GM19023 (cell line): Measurements from ENCODE around the gene TFEC.
"Not testable (repeated sequence)": the region's sequence is repeated elsewhere in the genome, so short reads cannot be mapped to it uniquely, and the experiment has no call there.

Experiments
- ATAC-seq: cut with Tn5 transposase; IDR thresholded peaks from one replicate; pipeline ENCODE4 v1.9.1; 2021; ENCODE audit warnings: mild to moderate bottlenecking, moderate library complexity; ENCODE audit not compliant: unreplicated experiment

The TFEC gene

DNA sequence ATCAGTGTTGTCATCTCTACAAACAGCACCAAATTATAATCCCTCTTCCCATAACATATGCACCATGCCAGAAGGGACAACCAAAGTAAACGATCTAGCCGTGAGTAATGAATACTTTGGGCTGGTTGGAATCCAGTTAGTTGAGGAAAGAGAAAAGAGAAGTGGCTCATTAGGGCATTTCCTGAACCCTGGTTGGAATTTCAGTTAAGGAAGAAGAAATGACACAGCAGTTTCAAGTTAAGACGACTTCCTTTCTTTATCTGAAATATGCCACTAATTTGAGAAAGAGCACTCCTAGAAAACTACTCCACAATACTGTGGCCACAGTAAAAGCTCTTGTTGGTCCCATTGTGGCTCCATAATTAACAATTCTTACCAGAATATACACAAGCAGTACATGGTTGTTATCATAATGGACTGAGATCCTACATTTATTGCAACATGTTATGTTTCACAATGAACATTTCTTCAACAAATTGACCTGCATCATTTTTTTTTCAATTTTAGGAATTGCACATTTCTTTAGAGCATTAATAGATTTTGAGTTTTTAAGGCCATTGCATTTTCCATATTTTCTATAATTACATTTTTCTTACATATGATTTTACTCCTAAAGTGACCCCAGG is at the start of gene TFEC:
Gene TFEC, minus strand, starts transcription at position 113 of the 626 bp plus-strand sequence. CDS start 46,322 bp downstream, outside the sequence.
- ATAC-seq: no peak

DNA sequence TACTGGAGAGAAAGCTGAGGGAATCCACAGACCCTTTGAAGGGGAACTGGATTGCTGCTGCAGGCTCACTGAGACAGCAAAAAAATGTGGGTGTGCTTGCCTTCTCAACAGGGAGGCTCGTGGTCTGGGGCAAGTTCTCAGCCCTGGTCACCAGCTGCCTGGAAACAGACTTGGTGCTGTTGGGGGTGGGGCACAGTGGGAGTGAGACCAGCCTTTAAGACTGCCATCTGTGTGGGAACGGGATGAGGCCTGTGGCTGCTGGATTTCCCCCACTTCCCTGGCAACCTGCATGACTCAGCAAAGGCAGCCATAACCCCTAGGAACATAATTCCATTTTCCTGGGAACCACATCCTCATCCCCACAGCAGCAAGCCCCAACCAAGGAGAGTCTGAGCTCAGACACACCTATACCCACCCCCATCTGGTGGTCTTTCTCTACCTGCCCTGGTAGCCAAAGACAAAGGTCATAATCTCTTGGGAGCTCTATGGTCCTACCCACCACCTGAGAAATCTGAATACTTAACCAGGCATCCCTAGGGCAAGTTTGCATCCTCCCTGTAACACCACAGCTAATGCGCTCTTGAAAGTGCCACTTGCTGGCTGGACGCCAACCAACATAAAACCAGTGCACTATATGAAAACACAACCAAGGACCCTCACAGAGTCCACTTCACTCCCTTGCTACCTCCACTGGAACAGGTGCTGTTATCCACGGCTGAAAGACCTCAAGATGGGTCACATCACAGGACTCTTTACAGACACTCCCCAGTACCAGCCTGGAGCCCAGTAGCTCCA is 45.0 kb upstream of the TFEC start:
- no peak for ATAC-seq

- no peak for ATAC-seq
Measured at GRCh38 chr7:116071629-116072028, 41.1 kb upstream of the TFEC start.

GRCh38 chr7:116064179-116064578 is 33.6 kb upstream of the TFEC start:
- no peak for ATAC-seq

DNA sequence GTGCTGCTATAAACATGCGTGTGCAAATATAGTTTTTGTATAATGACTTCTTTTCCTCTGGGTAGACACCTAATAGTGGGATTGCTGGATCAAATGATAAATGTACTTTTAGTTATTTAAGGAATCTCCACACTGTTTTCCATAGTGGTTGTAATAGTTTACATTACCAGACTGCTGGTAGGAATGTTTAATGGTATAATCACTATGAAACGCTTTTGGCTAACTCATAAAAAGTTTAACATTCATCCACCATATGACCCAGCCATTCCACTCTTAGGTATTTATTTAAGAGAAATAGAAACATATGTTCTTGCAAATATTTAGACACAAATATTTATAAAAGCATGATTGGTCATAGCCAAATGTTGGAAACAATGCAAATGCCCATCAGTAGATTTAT is 32.1 kb upstream of the TFEC start:
- ATAC-seq: no peak

- ATAC-seq: no peak
Measured at GRCh38 chr7:116052006-116052405, 21.4 kb upstream of the TFEC start.

DNA sequence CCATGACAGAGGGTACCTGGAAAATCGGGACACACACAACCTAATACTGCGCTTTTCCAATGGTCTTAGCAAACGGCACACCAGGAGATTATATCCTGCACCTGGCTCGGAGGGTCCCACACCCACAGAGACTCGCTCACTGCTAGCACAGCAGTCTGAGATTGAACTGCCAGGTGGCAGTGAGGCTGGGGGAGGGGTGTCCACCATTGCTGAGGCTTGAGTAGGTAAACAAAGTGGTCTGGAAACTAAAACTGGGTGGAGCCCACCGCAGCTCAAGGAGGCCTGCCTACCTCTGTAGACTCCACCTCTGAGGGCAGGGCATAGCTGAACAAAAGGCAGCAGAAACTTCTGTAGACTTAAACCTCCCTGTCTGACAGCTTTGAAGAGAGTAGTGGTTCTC is 16.7 kb upstream of the TFEC start:
- not testable (repeated sequence) for ATAC-seq

GRCh38 chr7:116045532-116045931 is 15.0 kb upstream of the TFEC start:
- ATAC-seq: no peak

DNA sequence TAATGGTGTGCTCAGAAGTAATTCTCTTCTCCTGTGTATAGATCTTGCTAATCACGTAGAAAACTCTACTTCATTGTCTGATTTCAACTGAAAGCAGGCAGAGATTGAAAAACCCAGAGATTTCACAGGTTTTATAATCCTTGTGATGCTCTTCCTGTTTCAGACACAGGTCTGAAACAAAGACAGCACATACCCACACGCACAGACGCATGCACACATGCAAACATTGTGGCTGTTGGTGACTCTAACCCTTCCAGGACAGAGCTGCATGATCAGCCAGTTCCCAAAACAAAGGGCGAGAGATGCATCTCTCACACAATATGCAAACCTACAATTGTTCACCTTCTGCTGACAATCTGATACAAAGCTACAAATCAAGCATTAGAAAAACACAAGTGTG is 11.1 kb upstream of the TFEC start:
- ATAC-seq: peak; percentile 95

- ATAC-seq: no peak
Measured at GRCh38 chr7:116037401-116037800, 6.8 kb upstream of the TFEC start.

DNA sequence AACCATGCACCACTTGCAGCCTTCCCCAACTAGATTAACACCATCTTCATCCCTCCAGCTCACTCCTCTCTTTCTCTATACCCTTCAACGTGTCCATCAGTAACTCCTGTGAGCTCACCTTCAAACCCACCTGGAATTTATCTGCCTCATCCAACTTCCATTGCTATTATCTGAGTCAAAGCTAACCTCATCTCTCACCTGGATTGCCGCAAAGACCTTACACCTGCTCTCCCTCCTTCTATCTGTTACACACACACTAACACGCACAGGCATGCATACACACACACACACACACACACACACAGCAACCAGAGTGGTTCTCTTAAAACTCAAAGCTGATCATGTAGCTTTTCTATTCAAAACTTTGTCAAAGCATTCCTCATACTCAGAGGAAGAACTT is 3.8 kb upstream of the TFEC start:
- no peak for ATAC-seq

DNA sequence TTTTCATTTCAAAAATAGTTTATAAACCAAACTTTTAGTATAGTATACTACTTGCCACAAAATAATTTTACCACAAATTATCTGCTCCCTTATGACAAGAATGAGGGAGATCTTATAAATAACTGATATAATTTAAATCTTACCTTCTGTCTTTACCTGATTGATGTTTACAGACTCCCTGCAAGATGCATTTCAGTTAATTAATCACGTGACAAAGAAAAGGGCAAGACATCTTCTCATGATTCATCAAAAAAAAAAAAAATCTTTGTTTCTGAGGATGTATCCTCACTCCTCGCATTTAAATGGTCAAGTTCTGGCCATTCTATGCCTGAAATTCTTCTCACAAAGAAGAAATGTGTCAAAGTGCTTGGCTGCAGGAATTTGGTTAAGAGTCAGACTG is 2.3 kb upstream of the TFEC start:
- no peak for ATAC-seq

DNA sequence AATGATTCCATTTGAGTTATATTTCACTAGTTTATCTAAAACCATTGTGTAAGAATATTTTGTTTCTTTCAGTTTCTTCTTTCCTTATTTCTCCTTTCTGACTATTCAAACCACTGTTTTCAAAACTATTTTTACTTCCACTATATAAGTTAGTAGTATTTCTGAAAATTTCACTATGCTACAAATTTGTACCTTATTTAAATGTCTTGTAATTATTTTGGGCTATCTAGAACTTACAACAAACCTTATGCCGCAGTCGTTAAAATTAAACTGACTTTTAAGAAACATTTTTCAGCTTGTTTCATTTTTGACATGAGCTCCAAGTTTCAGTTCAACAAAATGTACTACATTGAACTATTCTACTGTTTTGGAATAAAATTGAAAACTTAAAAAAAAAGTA is 1.8 kb downstream of the TFEC start:
- ATAC-seq: peak; percentile 59

DNA sequence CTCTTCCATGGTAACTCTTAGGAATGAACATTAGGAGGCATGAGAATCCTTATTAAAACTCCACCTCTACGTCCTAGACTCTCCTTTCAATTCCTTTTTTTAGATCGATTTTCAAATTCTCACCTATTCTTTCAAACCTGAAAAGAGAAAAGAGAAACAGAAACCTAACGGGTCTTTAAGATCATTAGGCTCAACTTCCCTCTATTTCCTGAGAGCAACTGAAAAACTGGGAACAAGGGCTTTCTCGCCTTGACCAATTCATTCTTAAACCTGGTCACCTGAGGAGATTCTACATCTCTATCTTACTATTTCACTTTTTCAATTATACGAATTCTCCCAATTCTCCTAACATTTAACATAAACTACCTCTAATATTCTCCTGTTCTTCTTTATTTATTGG is 2.8 kb downstream of the TFEC start:
- ATAC-seq: no peak

DNA sequence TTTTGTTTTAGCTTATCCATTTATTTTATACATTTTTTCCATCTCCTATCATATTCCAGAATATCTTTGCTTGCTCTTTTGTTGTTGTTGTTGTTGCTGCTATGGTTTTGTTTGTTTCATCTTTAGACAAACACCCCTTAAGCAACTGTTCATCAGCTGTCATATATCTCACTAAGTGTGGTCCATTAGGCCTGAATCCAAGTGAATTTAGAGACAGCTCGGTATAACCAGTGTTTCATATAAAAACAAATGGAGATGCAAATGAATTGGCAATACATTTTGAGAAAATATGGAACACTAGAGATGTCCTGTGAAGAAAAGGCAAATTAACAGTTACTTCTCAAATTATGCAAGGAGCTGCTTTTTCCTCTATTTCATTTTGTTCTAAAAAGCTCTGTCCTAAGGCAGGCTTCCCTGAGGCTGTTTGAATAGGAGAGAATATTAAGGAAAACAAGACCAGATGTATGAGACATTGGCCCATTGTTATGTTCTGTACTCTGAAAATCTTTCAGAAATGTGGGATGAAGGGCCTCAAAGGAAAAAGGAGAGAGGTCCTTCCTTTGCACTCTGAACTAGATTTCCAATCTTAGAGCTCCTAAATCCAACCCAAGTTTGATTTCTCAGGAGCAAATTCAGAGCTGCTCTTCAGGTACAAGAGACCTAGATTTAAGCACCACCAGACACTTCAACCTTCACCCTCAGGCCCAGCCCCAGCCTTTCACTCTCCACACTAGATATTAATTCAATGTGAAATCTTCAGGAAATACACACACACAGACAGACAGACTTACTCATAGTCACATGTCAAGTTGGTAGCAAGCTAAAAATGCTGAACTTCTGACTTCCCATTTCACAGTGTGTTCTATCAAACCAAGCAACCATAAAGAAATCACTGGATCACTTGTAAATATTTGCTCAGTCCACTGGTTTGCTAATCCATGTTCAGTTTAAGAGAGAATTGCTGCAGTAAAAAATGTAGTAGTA is 5.4 kb downstream of the TFEC start:
- ATAC-seq: no peak

DNA sequence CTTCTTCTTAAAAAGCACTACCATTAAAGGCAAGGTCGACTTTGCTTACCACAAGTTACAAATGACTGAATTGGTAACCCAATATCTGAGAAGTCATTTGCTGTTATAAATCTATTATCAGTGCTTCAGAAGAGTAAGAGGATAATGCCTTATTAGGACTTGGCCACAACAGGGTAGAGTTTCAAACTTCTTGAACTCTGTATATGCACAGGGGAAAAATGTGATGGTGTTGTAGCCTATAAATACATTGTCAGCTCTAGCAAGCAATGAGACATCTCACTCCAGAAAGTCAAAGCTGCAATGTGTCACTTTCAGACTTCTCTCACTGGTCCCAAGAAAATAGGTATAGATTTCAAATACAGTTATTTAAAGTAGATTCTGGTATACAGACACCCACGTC is 9.3 kb downstream of the TFEC start:
- ATAC-seq: no peak

DNA sequence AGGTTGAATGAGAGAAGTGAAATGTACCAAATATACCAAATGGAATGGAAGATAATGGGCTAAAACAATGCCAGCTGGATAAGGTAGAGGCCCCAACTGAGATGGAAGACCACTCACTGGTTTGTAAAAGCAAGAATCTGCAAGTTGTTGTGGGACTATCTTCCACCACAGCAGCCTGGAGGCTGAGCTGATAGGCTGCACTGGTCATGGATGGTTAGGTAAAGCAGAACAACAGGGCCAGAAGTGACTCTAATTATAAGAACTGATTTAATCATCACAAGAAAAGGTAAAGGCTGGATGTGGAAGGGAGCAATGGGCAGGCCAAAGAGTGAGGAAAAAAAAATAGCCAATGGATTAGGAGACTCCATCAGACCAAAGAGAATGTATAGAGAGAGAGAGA is 11.8 kb downstream of the TFEC start:
- ATAC-seq: no peak

DNA sequence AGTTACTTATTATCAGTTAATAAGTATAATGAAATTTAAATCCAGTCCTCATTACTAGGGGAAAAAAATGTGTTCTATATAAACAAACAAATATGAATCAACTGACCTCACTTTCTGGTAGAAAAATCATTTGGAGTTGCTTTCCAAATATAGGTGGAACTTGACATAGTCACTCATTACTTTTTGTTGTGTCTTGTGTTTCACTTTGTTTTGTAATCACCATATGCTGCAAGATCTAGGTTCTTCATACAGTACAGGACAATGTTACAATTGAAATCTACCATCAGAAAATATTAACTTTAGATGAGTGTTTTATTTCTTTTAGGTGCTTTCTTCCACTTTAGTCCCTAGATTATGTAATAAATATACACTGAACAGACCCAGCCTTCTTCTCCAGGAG is 16.9 kb downstream of the TFEC start:
- no peak for ATAC-seq

DNA sequence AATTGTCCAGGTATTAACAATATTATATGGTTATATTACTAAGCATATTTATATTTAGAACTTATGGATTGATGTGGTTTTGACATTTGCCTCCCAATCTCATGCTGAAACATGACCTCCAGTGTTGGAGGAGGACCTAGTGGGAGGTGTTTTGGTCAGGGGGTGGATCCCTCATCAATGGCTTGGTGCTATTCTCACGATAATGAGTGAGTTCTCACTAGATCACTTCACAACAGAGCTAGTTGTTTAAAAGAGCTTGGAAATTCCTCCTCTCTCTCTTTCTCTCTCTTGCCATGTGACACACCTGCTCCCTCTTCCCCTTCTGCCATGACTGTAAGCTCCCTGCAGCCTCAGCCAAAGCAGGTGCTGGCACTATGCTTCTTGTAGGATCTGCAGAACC is 19.0 kb downstream of the TFEC start:
- ATAC-seq: no peak

DNA sequence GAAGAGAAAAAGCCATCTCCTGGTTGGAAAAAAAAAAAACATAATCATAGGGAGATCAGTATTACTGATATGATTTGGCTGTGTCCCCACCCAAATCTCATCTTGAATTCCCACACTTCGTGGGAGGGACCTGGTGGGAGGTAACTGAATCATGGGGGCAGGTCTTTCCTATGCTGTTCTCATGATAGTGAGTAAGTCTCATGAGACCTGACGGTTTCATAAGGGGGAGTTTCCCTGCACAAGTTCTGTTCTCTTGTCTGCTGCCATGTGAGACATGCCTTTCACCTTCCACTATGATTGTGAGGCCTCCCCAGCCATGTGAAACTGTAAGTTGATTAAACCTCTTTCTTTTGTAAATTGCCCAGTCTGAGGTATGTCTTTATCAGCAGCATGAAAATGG is 25.8 kb downstream of the TFEC start:
- ATAC-seq: not testable (repeated sequence)

GRCh38 chr7:115997221-115997620 is 33.3 kb downstream of the TFEC start:
- ATAC-seq: no peak
